SJSA1 (cell line): ENCODE data around the gene PRND. TPM values are rescaled to one million over a fixed set of nuclear protein-coding genes. Genes with fewer than 3 reads are reported as not detected.
"Not testable (repeated sequence)": the region's sequence is repeated elsewhere in the genome, so short reads cannot be mapped to it uniquely, and the experiment has no call there.

ENCODE experiments used
- DNase-seq, 2 experiments: peaks; one replicate each; pipeline ENCODE4 v3.0.0-alpha.2; 2015 to 2020; ENCODE audit warnings: low spot score in 2 of 2, low read depth in 1 of 2
- H3K27ac ChIP-seq: fragments of 250-450 bp; sonication (Bioruptor Pico); 2 replicates; pipeline ENCODE4 v1.5.1; 2020; ENCODE audit warnings: mild to moderate bottlenecking, moderate library complexity
- H3K27me3 ChIP-seq: fragments of 250-450 bp; sonication (Bioruptor Pico); replicated peaks from 2 replicates; pipeline ENCODE4 v1.5.1; 2020; ENCODE audit warnings: mild to moderate bottlenecking, moderate library complexity
- H3K36me3 ChIP-seq: fragments of 250-450 bp; sonication (Bioruptor Pico); 2 replicates; pipeline ENCODE4 v1.5.1; 2020; ENCODE audit warnings: mild to moderate bottlenecking
- H3K4me1 ChIP-seq: fragments of 250-450 bp; sonication (Bioruptor Pico); replicated peaks from 2 replicates; pipeline ENCODE4 v1.6.1; 2021; ENCODE audit warnings: mild to moderate bottlenecking
- H3K4me3 ChIP-seq: fragments of 250-450 bp; sonication (Bioruptor Pico); 2 replicates; pipeline ENCODE4 v1.5.1; 2020; ENCODE audit warnings: mild to moderate bottlenecking
- H3K9me3 ChIP-seq: fragments of 250-450 bp; sonication (Bioruptor Pico); replicated peaks from 2 replicates; pipeline ENCODE4 v1.5.1; 2020; ENCODE audit warnings: mild to moderate bottlenecking
- total RNA-seq: library from RNA; depleted of rRNA; stranded (reverse); fragments of >200 nt; shearing (Covaris generic); gene quantifications from 2 replicates; pipeline ENCODE4 v1.2.3, GENCODE V29; 2014; rRNA removed

Gene PRND
- total RNA-seq, 1 experiment from 2014 or later = not detected

DNA sequence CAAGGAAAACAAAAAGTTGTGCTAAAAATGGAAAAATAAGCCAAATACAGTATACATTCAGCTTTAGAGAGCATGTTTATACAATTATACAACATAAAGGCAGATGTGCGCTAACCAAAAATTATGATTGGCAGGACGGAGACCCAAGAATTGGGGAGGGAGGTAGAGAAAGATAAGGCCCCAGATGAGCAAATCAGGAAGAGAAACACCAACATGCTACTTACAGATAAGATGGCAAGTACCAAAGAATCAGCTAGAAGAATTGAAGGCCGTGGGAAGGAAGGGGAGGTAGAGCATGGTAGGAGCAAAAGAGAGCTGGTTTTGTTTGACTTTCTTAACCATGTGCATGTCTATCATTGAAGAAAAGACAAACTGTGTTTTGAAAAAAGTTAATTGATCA is 45.4 kb downstream of the PRND start:
- no peak overlapping the region for H3K27ac ChIP-seq
- H3K9me3 ChIP-seq = peaks cover 7% of the 10 kb centered on the region; the same call in 1 of the 2 replicates
- H3K4me1 ChIP-seq = peaks cover under 1% of the 10 kb centered on the region
- no peak for DNase-seq
- no peak overlapping the region for H3K4me3 ChIP-seq
- H3K36me3 ChIP-seq = no peaks in the 10 kb centered on the region
- H3K27me3 ChIP-seq = no peaks in the 10 kb centered on the region; the same call in 1 of the 2 replicates

DNA sequence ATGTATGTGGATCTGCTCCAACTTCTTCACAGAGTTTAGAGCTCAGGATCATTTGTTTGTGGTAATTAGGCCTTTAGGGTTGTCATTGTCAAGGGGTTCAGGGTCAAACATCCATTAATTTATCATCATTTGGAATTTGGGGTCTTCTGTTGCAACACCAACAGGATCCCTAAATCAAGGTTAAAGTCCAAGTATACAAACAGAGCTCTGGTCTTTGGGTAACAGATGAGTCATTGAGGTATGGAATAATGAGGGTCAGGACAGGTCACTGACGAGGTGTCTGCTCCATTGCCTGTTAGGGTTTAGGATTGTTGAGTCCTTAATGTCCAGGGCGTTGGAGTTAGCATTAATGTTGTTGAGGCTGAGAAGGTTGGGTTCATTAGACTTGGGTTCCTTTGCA is 47.6 kb downstream of the PRND start:
- H3K4me3 ChIP-seq = no peak overlapping the region
- no peaks in the 10 kb centered on the region for H3K4me1 ChIP-seq
- peaks cover 8% of the 10 kb centered on the region; the same call in 1 of the 2 replicates for H3K9me3 ChIP-seq
- DNase-seq = no peak
- no peak overlapping the region for H3K27ac ChIP-seq
- no peaks in the 10 kb centered on the region for H3K36me3 ChIP-seq
- H3K27me3 ChIP-seq = no peaks in the 10 kb centered on the region; the same call in 1 of the 2 replicates

GRCh38 chr20:4770026-4770425 is 48.3 kb downstream of the PRND start:
- no peaks in the 10 kb centered on the region for H3K4me1 ChIP-seq
- DNase-seq = no peak
- no peak overlapping the region for H3K4me3 ChIP-seq
- no peak overlapping the region for H3K27ac ChIP-seq
- no peaks in the 10 kb centered on the region for H3K36me3 ChIP-seq
- H3K9me3 ChIP-seq = peaks cover 8% of the 10 kb centered on the region; the same call in 1 of the 2 replicates
- no peaks in the 10 kb centered on the region; the same call in 1 of the 2 replicates for H3K27me3 ChIP-seq

- Histone ChIP-seq H3K9me3 (peaks cover 8% of the 10 kb centered on the region; the same call in 1 of the 2 replicates), H3K4me3 (no peak overlapping the region), H3K36me3 (no peaks in the 10 kb centered on the region), H3K4me1 (no peaks in the 10 kb centered on the region), H3K27ac (no peak overlapping the region), H3K27me3 (no peaks in the 10 kb centered on the region; the same call in 1 of the 2 replicates)
- no peak for DNase-seq
Measured at GRCh38 chr20:4771004-4771403, 49.3 kb downstream of the PRND start.

DNA sequence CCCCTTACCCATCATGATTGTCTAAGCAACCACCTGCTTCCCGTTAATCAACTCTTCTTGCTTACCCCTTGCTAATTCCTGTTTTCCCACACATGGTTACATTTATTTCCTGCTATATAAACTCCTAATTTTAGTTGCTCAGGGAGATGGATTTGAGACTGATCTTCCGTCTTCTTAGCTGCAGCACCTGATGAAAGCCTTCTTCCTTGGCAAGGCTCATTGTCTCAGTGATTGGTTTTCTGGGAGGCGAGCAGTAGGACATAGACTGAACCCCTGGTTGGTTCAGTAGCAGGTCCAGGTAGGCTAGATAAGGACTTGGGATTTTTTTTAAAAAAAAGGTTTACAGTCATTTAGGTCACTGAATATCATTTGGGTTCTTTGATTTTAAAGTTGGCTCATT is 50.4 kb downstream of the PRND start:
- Histone ChIP-seq H3K36me3 (no peaks in the 10 kb centered on the region), H3K9me3 (peaks cover 8% of the 10 kb centered on the region; the same call in 1 of the 2 replicates), H3K4me1 (no peaks in the 10 kb centered on the region), H3K27ac (no peak overlapping the region), H3K4me3 (no peak overlapping the region), H3K27me3 (no peaks in the 10 kb centered on the region; the same call in 1 of the 2 replicates)
- DNase-seq = no peak

- not testable (repeated sequence) for H3K27ac ChIP-seq, H3K36me3 ChIP-seq, H3K4me1 ChIP-seq, H3K27me3 ChIP-seq, DNase-seq, H3K9me3 ChIP-seq, H3K4me3 ChIP-seq
Measured at GRCh38 chr20:4773014-4773413, 51.3 kb downstream of the PRND start.

GRCh38 chr20:4773736-4774135 is 52.0 kb downstream of the PRND start:
- Histone ChIP-seq H3K27ac (no peak overlapping the region), H3K4me1 (no peaks in the 10 kb centered on the region), H3K9me3 (peaks cover 8% of the 10 kb centered on the region; the same call in 1 of the 2 replicates), H3K4me3 (no peak overlapping the region), H3K27me3 (no peaks in the 10 kb centered on the region; the same call in 1 of the 2 replicates), H3K36me3 (no peaks in the 10 kb centered on the region)
- no peak for DNase-seq

GRCh38 chr20:4774207-4774606 is 52.5 kb downstream of the PRND start:
- Histone ChIP-seq H3K27me3 (no peaks in the 10 kb centered on the region; the same call in 1 of the 2 replicates), H3K4me3 (no peak overlapping the region), H3K4me1 (no peaks in the 10 kb centered on the region), H3K9me3 (peaks cover 8% of the 10 kb centered on the region; the same call in 1 of the 2 replicates), H3K36me3 (no peaks in the 10 kb centered on the region), H3K27ac (no peak overlapping the region)
- DNase-seq = no peak

GRCh38 chr20:4775322-4776078 is 53.8 kb downstream of the PRND start:
- no peak overlapping the region for H3K4me3 ChIP-seq
- H3K27ac ChIP-seq = no peak overlapping the region
- no peaks in the 10 kb centered on the region for H3K27me3 ChIP-seq
- H3K9me3 ChIP-seq = peaks cover 8% of the 10 kb centered on the region; the same call in 1 of the 2 replicates
- DNase-seq = no peak
- H3K36me3 ChIP-seq = no peaks in the 10 kb centered on the region
- H3K4me1 ChIP-seq = no peaks in the 10 kb centered on the region

- no peak for DNase-seq
- no peak overlapping the region for H3K27ac ChIP-seq
- H3K9me3 ChIP-seq = peaks cover 6% of the 10 kb centered on the region; the same call in 1 of the 2 replicates
- no peaks in the 10 kb centered on the region for H3K36me3 ChIP-seq
- no peak overlapping the region for H3K4me3 ChIP-seq
- H3K4me1 ChIP-seq = no peaks in the 10 kb centered on the region
- no peaks in the 10 kb centered on the region for H3K27me3 ChIP-seq
Measured at GRCh38 chr20:4776079-4776630, 54.4 kb downstream of the PRND start.

Other genes with a start within 250 kb of the PRND start
- gene PRNP, start 35.5 kb upstream of the PRND start, total RNA-seq = 221 and 268 TPM in 2 replicates
- 0.53 and 0.87 TPM in 2 replicates for gene RASSF2, start 101.7 kb downstream of the PRND start, total RNA-seq